Prostate gland (tissue), 2 donors: Measurements from ENCODE around the gene SGCD.

Experiments used
- CTCF ChIP-seq, 4 experiments: fragments of 200-600 bp in 2 of 4; fragments of 450-650 bp in 2 of 4; sonication (generic) in 2 of 4; IDR thresholded peaks; 1 replicate in 3 of 4; 2 replicates in 1 of 4; pipeline ENCODE4 v1.5.1; 2016 to 2019; ENCODE audit warnings: antibody characterized with exemption in 4 of 4, mild to moderate bottlenecking in 2 of 4, moderate library complexity in 2 of 4
- POLR2A ChIP-seq: fragments of 450-650 bp; IDR thresholded peaks from one replicate; pipeline ENCODE4 v1.6.1; 2016; ENCODE audit warnings: antibody characterized with exemption, mild to moderate bottlenecking

DNA sequence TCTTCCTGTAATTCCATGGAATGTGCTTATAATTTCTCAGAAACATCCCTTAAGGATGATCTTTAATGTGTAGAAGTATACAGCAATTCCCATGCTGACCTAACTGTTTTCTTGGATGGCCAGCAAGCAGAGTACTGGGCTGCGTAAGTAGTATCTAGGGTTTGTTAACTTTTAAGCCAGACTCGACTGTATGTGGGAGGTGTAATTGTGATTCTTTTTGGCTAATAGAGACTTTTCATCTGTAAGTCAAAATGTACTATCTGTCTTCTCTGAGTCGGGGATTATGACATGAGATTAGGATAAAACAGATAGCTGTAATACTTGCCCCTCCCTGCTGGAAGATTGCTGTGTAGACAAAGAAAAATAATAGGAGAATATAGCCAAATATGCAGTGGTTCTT, 169.3 kb downstream of the SGCD start:
- TF ChIP-seq CTCF (IDR thresholded peaks at IDR 0.05) = no peak
- TF ChIP-seq POLR2A = no peak
